ENCODE results near the gene IFITM1. TPM values are rescaled to one million over a fixed set of nuclear protein-coding genes. Genes with fewer than 3 reads are reported as not detected.

Gene IFITM1
- total and polyA plus RNA-seq, 9 of the 15 experiments (the other 6 are each of a cell fraction or from before 2014, with no cell fraction given) = 691 to 5,579 (median 974) TPM

- TF ChIP-seq, protein P1, sequence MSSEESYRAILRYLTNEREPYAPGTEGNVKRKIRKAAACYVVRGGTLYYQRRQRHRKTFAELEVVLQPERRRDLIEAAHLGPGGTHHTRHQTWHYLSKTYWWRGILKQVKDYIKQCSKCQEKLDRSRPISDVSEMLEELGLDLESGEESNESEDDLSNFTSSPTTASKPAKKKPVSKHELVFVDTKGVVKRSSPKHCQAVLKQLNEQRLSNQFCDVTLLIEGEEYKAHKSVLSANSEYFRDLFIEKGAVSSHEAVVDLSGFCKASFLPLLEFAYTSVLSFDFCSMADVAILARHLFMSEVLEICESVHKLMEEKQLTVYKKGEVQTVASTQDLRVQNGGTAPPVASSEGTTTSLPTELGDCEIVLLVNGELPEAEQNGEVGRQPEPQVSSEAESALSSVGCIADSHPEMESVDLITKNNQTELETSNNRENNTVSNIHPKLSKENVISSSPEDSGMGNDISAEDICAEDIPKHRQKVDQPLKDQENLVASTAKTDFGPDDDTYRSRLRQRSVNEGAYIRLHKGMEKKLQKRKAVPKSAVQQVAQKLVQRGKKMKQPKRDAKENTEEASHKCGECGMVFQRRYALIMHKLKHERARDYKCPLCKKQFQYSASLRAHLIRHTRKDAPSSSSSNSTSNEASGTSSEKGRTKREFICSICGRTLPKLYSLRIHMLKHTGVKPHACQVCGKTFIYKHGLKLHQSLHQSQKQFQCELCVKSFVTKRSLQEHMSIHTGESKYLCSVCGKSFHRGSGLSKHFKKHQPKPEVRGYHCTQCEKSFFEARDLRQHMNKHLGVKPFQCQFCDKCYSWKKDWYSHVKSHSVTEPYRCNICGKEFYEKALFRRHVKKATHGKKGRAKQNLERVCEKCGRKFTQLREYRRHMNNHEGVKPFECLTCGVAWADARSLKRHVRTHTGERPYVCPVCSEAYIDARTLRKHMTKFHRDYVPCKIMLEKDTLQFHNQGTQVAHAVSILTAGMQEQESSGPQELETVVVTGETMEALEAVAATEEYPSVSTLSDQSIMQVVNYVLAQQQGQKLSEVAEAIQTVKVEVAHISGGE (CRISPR knock-in tag; IDR thresholded peaks at IDR 0.05) = no peak; a peak in 1 of 6 replicates
- TF ChIP-seq ETV5 (CRISPR knock-in tag; IDR thresholded peaks at IDR 0.05; ENCODE audit: low read depth) = no peak
- TF ChIP-seq RBFOX2 (IDR thresholded peaks at IDR 0.05; ENCODE audit: low read depth, low read length) = peak; percentile 81
- no peak for TF ChIP-seq SNRNP70 (optimal IDR thresholded peaks at IDR 0.05; ENCODE audit: low read depth, low read length)
- TF ChIP-seq ZZZ3 (IDR thresholded peaks at IDR 0.05) = no peak
- no peak for TF ChIP-seq SPI1 (IDR thresholded peaks at IDR 0.05; ENCODE audit: borderline replicate concordance, low read depth, low read length)
- no peak for TF ChIP-seq CCAR2 (IDR thresholded peaks at IDR 0.05; ENCODE audit: low read depth, low read length)
- no peak for TF ChIP-seq POLR3A (IDR thresholded peaks at IDR 0.05; ENCODE audit: borderline replicate concordance, extremely low read depth, insufficient read depth, insufficient read length)
- no peak for TF ChIP-seq ZNF57 (CRISPR knock-in tag; IDR thresholded peaks at IDR 0.05)
- TF ChIP-seq ZNF76 (CRISPR knock-in tag; IDR thresholded peaks at IDR 0.05; ENCODE audit: borderline replicate concordance) = no peak
- no peak for TF ChIP-seq ZNF561 (CRISPR knock-in tag; conservative IDR thresholded peaks at IDR 0.05)
- TF ChIP-seq CCNT2 (IDR thresholded peaks at IDR 0.05; ENCODE audit: borderline replicate concordance, extremely low read depth, insufficient read length, low read depth, low read length) = no peak
- TF ChIP-seq, protein P2, sequence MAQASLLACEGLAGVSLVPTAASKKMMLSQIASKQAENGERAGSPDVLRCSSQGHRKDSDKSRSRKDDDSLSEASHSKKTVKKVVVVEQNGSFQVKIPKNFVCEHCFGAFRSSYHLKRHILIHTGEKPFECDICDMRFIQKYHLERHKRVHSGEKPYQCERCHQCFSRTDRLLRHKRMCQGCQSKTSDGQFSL (CRISPR knock-in tag; IDR thresholded peaks at IDR 0.05) = no peak
- TF ChIP-seq, protein P2 (tag; IDR thresholded peaks at IDR 0.05) = no peak
- TF ChIP-seq MTF1 (CRISPR knock-in tag; IDR thresholded peaks at IDR 0.05; ENCODE audit: borderline replicate concordance) = no peak
- no peak for TF ChIP-seq ELK3 (CRISPR knock-in tag; IDR thresholded peaks at IDR 0.05)
- TF ChIP-seq FOXK2 (conservative IDR thresholded peaks at IDR 0.05 in 1 of 2, IDR thresholded peaks at IDR 0.05 in 1 of 2; ENCODE audit: low read depth in 2 of 2) = no peak
- TF ChIP-seq, protein P3, sequence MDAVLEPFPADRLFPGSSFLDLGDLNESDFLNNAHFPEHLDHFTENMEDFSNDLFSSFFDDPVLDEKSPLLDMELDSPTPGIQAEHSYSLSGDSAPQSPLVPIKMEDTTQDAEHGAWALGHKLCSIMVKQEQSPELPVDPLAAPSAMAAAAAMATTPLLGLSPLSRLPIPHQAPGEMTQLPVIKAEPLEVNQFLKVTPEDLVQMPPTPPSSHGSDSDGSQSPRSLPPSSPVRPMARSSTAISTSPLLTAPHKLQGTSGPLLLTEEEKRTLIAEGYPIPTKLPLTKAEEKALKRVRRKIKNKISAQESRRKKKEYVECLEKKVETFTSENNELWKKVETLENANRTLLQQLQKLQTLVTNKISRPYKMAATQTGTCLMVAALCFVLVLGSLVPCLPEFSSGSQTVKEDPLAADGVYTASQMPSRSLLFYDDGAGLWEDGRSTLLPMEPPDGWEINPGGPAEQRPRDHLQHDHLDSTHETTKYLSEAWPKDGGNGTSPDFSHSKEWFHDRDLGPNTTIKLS (IDR thresholded peaks at IDR 0.05; ENCODE audit: borderline replicate concordance, low read depth) = peak; percentile 66; the same call in 1 of the 2 replicates
- peak; percentile 65 for TF ChIP-seq SAP30 (IDR thresholded peaks at IDR 0.05; ENCODE audit: borderline replicate concordance, insufficient read depth, low read depth, low read length, poor library complexity, severe bottlenecking)
- TF ChIP-seq TEAD2 (tag; IDR thresholded peaks at IDR 0.05) = no peak
Measured at GRCh38 chr11:316031-316701, 2.3 kb downstream of the IFITM1 start (continued).

Measured in K562 (cell line).